ENCODE measurements around the gene TMEM131L. TPM values are rescaled to one million over a fixed set of nuclear protein-coding genes. Genes with fewer than 3 reads are reported as not detected.

Gene TMEM131L
- total and polyA plus RNA-seq, 12 donors: 2.5 to 11.7 (median 4.8) TPM

GRCh38 chr4:153618833-153619232 is 152.7 kb downstream of the TMEM131L start:
- H3K4me1 ChIP-seq (replicated peaks in 1 of 2): peaks cover 0 to 12% of the 10 kb centered on the region in 2 donors
- 87 to 94% (median 89%) methylated on average over 6 of the region's 6 CpGs for WGBS, 4 donors
- H3K27ac ChIP-seq: no peak overlapping the region
- intact Hi-C loops (cut with DNase I): no loop called here
- H3K4me3 ChIP-seq: no peak overlapping the region
- no peak for DNase-seq
- TF ChIP-seq POLR2A (IDR thresholded peaks at IDR 0.05): no peak
- no peak for TF ChIP-seq CTCF (IDR thresholded peaks at IDR 0.05)
- H3K9me3 ChIP-seq (replicated peaks in 1 of 3): no peaks in the 10 kb centered on the region
- H3K27me3 ChIP-seq: no peaks in the 10 kb centered on the region
- H3K36me3 ChIP-seq (replicated peaks in 1 of 2): no peaks in the 10 kb centered on the region

GRCh38 chr4:153619811-153620210 is 153.7 kb downstream of the TMEM131L start:
- Histone ChIP-seq H3K36me3 (replicated peaks in 1 of 2) (no peaks in the 10 kb centered on the region), H3K4me3 (no peak overlapping the region), H3K4me1 (replicated peaks in 1 of 2) (peaks cover 0 to 12% of the 10 kb centered on the region in 2 donors), H3K27me3 (no peaks in the 10 kb centered on the region), H3K9me3 (replicated peaks in 1 of 3) (no peaks in the 10 kb centered on the region), H3K27ac (no peak overlapping the region)
- TF ChIP-seq POLR2A (IDR thresholded peaks at IDR 0.05) (no peak), CTCF (IDR thresholded peaks at IDR 0.05) (no peak)
- intact Hi-C loops (cut with DNase I): no loop called here
- DNase-seq: no peak
- WGBS, 4 donors: 80 to 91% (median 85%) methylated on average over 2 of the region's 2 CpGs

GRCh38 chr4:153620352-153620751 is 154.2 kb downstream of the TMEM131L start:
- Histone ChIP-seq H3K9me3 (replicated peaks in 1 of 3) (no peaks in the 10 kb centered on the region), H3K4me1 (replicated peaks in 1 of 2) (peaks cover 0 to 12% of the 10 kb centered on the region in 2 donors), H3K27ac (no peak overlapping the region), H3K27me3 (no peaks in the 10 kb centered on the region), H3K4me3 (no peak overlapping the region), H3K36me3 (replicated peaks in 1 of 2) (no peaks in the 10 kb centered on the region)
- intact Hi-C loops (cut with DNase I): no loop called here
- no peak for TF ChIP-seq CTCF (IDR thresholded peaks at IDR 0.05)
- DNase-seq: no peak
- WGBS, 4 donors: 62 to 83% (median 74%) methylated on average over 1 of the region's 1 CpG

GRCh38 chr4:153622093-153622492 is 155.9 kb downstream of the TMEM131L start:
- TF ChIP-seq CTCF (IDR thresholded peaks at IDR 0.05) (no peak), POLR2A (IDR thresholded peaks at IDR 0.05) (no peak)
- peaks cover 0 to 12% of the 10 kb centered on the region in 2 donors for H3K4me1 ChIP-seq (replicated peaks in 1 of 2)
- no peaks in the 10 kb centered on the region for H3K9me3 ChIP-seq (replicated peaks in 1 of 3)
- H3K36me3 ChIP-seq (replicated peaks in 1 of 2): no peaks in the 10 kb centered on the region
- 97 to 99% (median 98%) methylated on average over 3 to 5 of the region's 5 CpGs for WGBS, 4 donors
- no peak overlapping the region for H3K27ac ChIP-seq
- H3K4me3 ChIP-seq: no peak overlapping the region
- DNase-seq: no peak
- H3K27me3 ChIP-seq: no peaks in the 10 kb centered on the region
- intact Hi-C loops (cut with DNase I): no loop called here

All from adrenal gland (tissue), 12 donors.